Fibroblast of the aortic adventitia (primary cell): ENCODE data around the gene HCN1. TPM values are rescaled to one million over a fixed set of nuclear protein-coding genes. Genes with fewer than 3 reads are reported as not detected.

Experiments
- DNase-seq: peaks from one replicate; pipeline ENCODE4 v3.0.0-alpha.2; 2010; ENCODE audit warnings: low read depth
- H3K4me3 ChIP-seq: 2 replicates; pipeline ENCODE4 v1.5.1; 2011; ENCODE audit warnings: low read depth, mild to moderate bottlenecking, control low read depth, low read length, moderate library complexity
- CTCF ChIP-seq: IDR thresholded peaks from 2 replicates; pipeline ENCODE4 v1.5.1; 2011; ENCODE audit warnings: mild to moderate bottlenecking, low read length, control low read depth, inconsistent platforms; ENCODE audit not compliant: insufficient read depth
- total RNA-seq: library from RNA; depleted of rRNA; stranded (reverse); fragments of >200 nt; gene quantifications from 2 replicates; pipeline ENCODE4 v1.2.3, GENCODE V29; 2012; ENCODE audit warnings: low replicate concordance

The HCN1 gene
- total RNA-seq, 1 donor: not detected

- no peak for TF ChIP-seq CTCF
- no peak for DNase-seq
- H3K4me3 ChIP-seq: no peak overlapping the region
These were observed 435.1 kb downstream of the HCN1 start for GRCh38 chr5:45261125-45261524.

GRCh38 chr5:45260292-45260691, 435.9 kb downstream of the HCN1 start:
- TF ChIP-seq CTCF: no peak
- DNase-seq: no peak
- no peak overlapping the region for H3K4me3 ChIP-seq

GRCh38 chr5:45252978-45253377, 443.2 kb downstream of the HCN1 start:
- no peak overlapping the region for H3K4me3 ChIP-seq
- TF ChIP-seq CTCF: no peak
- no peak for DNase-seq

GRCh38 chr5:45252541-45252940, 443.6 kb downstream of the HCN1 start:
- H3K4me3 ChIP-seq: no peak overlapping the region
- DNase-seq: no peak
- no peak for TF ChIP-seq CTCF

GRCh38 chr5:45225571-45226031, 470.6 kb downstream of the HCN1 start:
- no peak for DNase-seq
- TF ChIP-seq CTCF: no peak
- no peak overlapping the region for H3K4me3 ChIP-seq

GRCh38 chr5:45205403-45205961, 490.7 kb downstream of the HCN1 start:
- no peak for DNase-seq

More at GRCh38 chr5:45205403-45205961, 490.7 kb downstream of the HCN1 start:
- TF ChIP-seq CTCF: no peak
- H3K4me3 ChIP-seq: no peak overlapping the region
